ENCODE results near the gene RND3. TPM values are rescaled to one million over a fixed set of nuclear protein-coding genes. Genes with fewer than 3 reads are reported as not detected.

Gene RND3
- total RNA-seq, 1 experiment from 2014 or later = not detected

DNA sequence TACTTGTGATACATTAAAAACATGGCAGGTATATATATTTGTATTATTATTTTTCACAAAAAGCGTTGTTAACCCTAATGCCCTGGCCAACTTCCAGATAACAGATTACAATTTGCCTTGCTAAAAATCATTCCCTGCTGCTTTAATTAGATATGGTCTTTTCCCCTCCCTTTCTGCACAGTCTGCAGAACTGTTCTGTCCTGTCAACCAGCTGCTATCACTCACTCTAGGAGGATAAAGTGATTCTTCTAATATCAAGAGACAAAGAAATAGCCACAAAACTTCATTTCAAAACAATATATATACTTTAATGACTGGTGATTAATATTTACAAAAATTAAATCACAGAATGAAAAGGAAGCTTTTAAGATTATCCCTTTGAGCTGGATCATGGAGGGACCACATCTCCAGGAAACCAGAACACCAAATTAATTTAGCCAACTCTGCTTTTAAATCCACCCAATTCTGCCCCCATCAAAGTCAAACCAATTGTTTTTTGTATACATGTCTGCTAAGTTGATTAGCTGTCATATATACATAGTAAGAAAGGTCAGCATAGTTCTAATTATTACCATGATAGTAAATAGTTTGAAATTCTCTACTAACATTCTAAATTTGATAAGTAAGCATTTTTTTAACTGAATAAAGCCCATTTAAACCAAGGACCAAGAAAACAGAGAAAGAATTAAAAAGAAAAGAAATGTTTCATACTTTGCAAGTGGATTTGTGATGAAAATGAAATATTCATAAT lies 55.7 kb downstream of the RND3 start:
- Histone ChIP-seq H3K4me3 (ENCODE audit: low read length) (no peak overlapping the region), H3K4me2 (ENCODE audit: low read depth, low read length, poor library complexity, severe bottlenecking) (no peak overlapping the region), H3K9me2 (replicated peaks; ENCODE audit: insufficient read depth, low read length) (no peaks in the 10 kb centered on the region), H3K27me3 (ENCODE audit: low read length) (no peaks in the 10 kb centered on the region), H3K9ac (ENCODE audit: low read length) (no peak overlapping the region), H3K4me1 (ENCODE audit: low read length) (no peaks in the 10 kb centered on the region), H3K79me2 (ENCODE audit: low read length) (no peaks in the 10 kb centered on the region), H3K9me3 (ENCODE audit: low read length) (no peaks in the 10 kb centered on the region; the same call in 1 of the 2 replicates), H3K27ac (ENCODE audit: low read length) (no peak overlapping the region), H3K36me3 (ENCODE audit: insufficient read depth, low read length) (no peaks in the 10 kb centered on the region), H4K20me1 (ENCODE audit: insufficient read depth, low read depth, low read length) (no peaks in the 10 kb centered on the region), H2AFZ (ENCODE audit: low read length) (no peak overlapping the region)
- no peak for DNase-seq

DNA sequence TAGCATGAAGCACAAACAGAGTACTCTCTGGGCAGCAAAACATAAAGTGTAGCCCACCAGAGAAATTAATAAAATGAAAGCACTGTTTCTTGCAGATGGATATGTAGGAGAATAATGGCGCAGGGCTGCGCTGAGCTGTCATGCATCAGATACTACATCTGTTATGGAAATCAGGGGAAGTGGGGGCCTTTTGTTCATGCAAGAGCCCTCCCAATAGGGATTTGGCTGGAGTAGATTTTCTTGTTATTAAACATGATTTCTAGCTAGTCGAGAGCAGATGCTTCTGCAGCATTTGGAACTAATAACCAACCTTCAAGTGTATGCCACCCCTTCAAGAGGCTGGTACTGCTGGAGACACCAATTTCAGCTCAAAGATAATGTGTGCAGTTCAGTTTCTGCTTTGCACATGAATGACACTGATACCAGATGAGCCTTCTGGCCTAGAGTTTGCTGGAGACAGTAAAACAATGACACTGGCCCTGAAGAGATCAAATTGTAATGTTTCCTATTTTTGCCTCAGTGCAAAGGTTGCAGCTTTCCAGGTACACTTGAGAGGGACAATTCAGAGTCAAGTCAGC lies 58.0 kb downstream of the RND3 start:
- DNase-seq = no peak
- Histone ChIP-seq H4K20me1 (ENCODE audit: insufficient read depth, low read depth, low read length) (no peaks in the 10 kb centered on the region), H3K27ac (ENCODE audit: low read length) (no peak overlapping the region), H3K4me3 (ENCODE audit: low read length) (no peak overlapping the region), H3K36me3 (ENCODE audit: insufficient read depth, low read length) (no peaks in the 10 kb centered on the region), H3K9ac (ENCODE audit: low read length) (no peak overlapping the region), H3K9me2 (replicated peaks; ENCODE audit: insufficient read depth, low read length) (no peaks in the 10 kb centered on the region), H3K9me3 (ENCODE audit: low read length) (no peaks in the 10 kb centered on the region), H3K79me2 (ENCODE audit: low read length) (no peaks in the 10 kb centered on the region), H2AFZ (ENCODE audit: low read length) (no peak overlapping the region), H3K4me2 (ENCODE audit: low read depth, low read length, poor library complexity, severe bottlenecking) (no peak overlapping the region), H3K27me3 (ENCODE audit: low read length) (no peaks in the 10 kb centered on the region), H3K4me1 (ENCODE audit: low read length) (no peaks in the 10 kb centered on the region)

DNA sequence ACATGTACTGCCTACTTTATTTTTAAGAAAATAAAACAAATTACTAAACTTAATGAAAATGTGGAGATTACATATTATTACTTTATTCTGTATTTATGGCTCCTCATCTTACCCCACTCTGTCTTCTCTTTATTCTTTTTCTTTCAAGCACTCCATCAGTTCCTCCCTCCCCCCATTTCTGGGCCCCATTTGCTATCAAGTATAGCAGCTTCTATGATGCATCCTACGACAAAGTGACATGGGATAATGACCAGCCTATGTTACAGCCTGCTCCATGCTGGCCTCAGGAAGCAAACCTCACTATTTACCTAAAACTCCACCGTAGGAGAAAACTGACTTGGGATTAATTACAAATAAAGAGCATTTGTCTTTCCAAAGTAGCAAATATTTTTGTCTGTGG lies 58.8 kb downstream of the RND3 start:
- H3K9me3 ChIP-seq (ENCODE audit: low read length) = no peaks in the 10 kb centered on the region
- H3K4me1 ChIP-seq (ENCODE audit: low read length) = no peaks in the 10 kb centered on the region
- no peak for DNase-seq
- no peaks in the 10 kb centered on the region for H3K79me2 ChIP-seq (ENCODE audit: low read length)
- no peak overlapping the region for H3K9ac ChIP-seq (ENCODE audit: low read length)
- H3K9me2 ChIP-seq (replicated peaks; ENCODE audit: insufficient read depth, low read length) = no peaks in the 10 kb centered on the region
- no peaks in the 10 kb centered on the region for H3K27me3 ChIP-seq (ENCODE audit: low read length)
- no peaks in the 10 kb centered on the region for H4K20me1 ChIP-seq (ENCODE audit: insufficient read depth, low read depth, low read length)
- H3K36me3 ChIP-seq (ENCODE audit: insufficient read depth, low read length) = no peaks in the 10 kb centered on the region
- no peak overlapping the region for H3K4me3 ChIP-seq (ENCODE audit: low read length)
- H2AFZ ChIP-seq (ENCODE audit: low read length) = no peak overlapping the region
- H3K4me2 ChIP-seq (ENCODE audit: low read depth, low read length, poor library complexity, severe bottlenecking) = no peak overlapping the region
- H3K27ac ChIP-seq (ENCODE audit: low read length) = no peak overlapping the region

DNA sequence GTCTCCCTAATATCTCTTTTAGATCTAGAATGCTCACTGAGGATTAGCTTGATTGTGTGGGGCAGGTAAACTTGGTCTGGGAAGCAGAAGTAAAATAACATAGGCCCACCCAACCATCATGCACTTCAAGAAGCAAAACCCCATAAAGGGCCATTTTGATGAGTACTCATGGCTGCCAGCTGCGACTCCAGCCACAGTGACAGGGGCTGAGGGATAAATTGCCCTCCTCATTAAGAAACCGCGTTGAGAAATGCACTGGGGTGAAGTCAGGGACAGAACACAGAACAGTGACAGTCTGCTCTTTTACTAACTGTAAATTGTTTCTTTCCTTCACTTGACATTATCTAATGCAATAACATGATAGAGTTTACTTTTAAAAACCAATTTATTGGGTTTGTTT lies 60.2 kb downstream of the RND3 start:
- Histone ChIP-seq H3K36me3 (ENCODE audit: insufficient read depth, low read length) (no peaks in the 10 kb centered on the region), H3K9me3 (ENCODE audit: low read length) (0 out of 2 replicates have a peak, but pooled peaks cover under 1% of the 10 kb centered on the region), H4K20me1 (ENCODE audit: insufficient read depth, low read depth, low read length) (no peaks in the 10 kb centered on the region), H3K4me1 (ENCODE audit: low read length) (no peaks in the 10 kb centered on the region), H3K9me2 (replicated peaks; ENCODE audit: insufficient read depth, low read length) (no peaks in the 10 kb centered on the region), H3K9ac (ENCODE audit: low read length) (no peak overlapping the region), H3K27ac (ENCODE audit: low read length) (no peak overlapping the region), H3K4me3 (ENCODE audit: low read length) (no peak overlapping the region), H3K27me3 (ENCODE audit: low read length) (no peaks in the 10 kb centered on the region), H2AFZ (ENCODE audit: low read length) (no peak overlapping the region), H3K79me2 (ENCODE audit: low read length) (no peaks in the 10 kb centered on the region), H3K4me2 (ENCODE audit: low read depth, low read length, poor library complexity, severe bottlenecking) (no peak overlapping the region)
- DNase-seq = no peak

DNA sequence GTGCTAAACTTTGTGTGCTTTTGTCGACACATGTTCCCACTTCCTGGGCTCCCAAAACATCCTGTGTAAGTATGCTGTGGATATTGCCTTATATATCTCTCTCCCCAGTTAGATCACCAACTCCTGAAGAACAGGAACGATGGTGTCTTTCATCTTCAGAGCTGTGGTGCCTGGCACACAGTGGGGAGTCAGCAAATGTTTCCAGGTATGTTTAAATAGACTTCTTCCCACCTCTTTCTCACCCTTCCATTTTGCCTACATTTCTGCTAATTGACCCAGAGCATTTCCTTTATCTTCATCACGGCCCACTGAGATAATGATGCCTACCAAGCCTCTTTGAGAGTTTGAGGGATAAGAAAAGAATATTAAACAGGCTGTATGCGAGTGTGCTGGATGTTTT lies 60.7 kb downstream of the RND3 start:
- H3K9me3 ChIP-seq (ENCODE audit: low read length) = 0 out of 2 replicates have a peak, but pooled peaks cover 5% of the 10 kb centered on the region
- H3K9me2 ChIP-seq (replicated peaks; ENCODE audit: insufficient read depth, low read length) = no peaks in the 10 kb centered on the region
- H2AFZ ChIP-seq (ENCODE audit: low read length) = no peak overlapping the region
- no peak overlapping the region for H3K4me2 ChIP-seq (ENCODE audit: low read depth, low read length, poor library complexity, severe bottlenecking)
- DNase-seq = no peak
- H3K27ac ChIP-seq (ENCODE audit: low read length) = no peak overlapping the region
- H3K4me3 ChIP-seq (ENCODE audit: low read length) = no peak overlapping the region
- no peaks in the 10 kb centered on the region for H4K20me1 ChIP-seq (ENCODE audit: insufficient read depth, low read depth, low read length)
- no peaks in the 10 kb centered on the region for H3K36me3 ChIP-seq (ENCODE audit: insufficient read depth, low read length)
- H3K79me2 ChIP-seq (ENCODE audit: low read length) = no peaks in the 10 kb centered on the region
- H3K4me1 ChIP-seq (ENCODE audit: low read length) = no peaks in the 10 kb centered on the region
- no peaks in the 10 kb centered on the region for H3K27me3 ChIP-seq (ENCODE audit: low read length)
- H3K9ac ChIP-seq (ENCODE audit: low read length) = no peak overlapping the region

DNA sequence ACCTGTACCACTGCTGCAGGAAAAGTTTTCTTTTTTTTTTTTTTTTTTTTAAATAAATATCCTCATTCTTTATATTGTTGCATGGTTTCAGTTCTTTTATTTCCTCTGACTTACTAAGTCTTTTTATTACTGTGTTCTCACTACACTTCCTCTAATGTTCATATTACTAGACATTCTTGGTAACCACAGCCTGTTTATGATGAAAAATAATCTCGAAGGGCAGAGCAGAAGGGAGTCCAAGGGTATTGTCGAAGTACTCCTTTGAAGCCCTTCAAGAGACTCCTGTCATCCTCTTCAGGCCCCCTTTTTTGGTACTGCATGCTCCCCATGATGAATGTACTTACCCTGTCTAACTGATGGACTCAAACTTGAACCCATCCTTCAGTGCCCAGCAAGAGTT lies 61.2 kb downstream of the RND3 start:
- Histone ChIP-seq H3K36me3 (ENCODE audit: insufficient read depth, low read length) (no peaks in the 10 kb centered on the region), H3K9me2 (replicated peaks; ENCODE audit: insufficient read depth, low read length) (no peaks in the 10 kb centered on the region), H3K79me2 (ENCODE audit: low read length) (no peaks in the 10 kb centered on the region), H3K9me3 (ENCODE audit: low read length) (0 out of 2 replicates have a peak, but pooled peaks cover 5% of the 10 kb centered on the region), H3K4me3 (ENCODE audit: low read length) (no peak overlapping the region), H3K4me2 (ENCODE audit: low read depth, low read length, poor library complexity, severe bottlenecking) (no peak overlapping the region), H3K27ac (ENCODE audit: low read length) (no peak overlapping the region), H4K20me1 (ENCODE audit: insufficient read depth, low read depth, low read length) (no peaks in the 10 kb centered on the region), H3K9ac (ENCODE audit: low read length) (no peak overlapping the region), H3K27me3 (ENCODE audit: low read length) (no peaks in the 10 kb centered on the region), H2AFZ (ENCODE audit: low read length) (no peak overlapping the region), H3K4me1 (ENCODE audit: low read length) (no peaks in the 10 kb centered on the region)
- DNase-seq = no peak

DNA sequence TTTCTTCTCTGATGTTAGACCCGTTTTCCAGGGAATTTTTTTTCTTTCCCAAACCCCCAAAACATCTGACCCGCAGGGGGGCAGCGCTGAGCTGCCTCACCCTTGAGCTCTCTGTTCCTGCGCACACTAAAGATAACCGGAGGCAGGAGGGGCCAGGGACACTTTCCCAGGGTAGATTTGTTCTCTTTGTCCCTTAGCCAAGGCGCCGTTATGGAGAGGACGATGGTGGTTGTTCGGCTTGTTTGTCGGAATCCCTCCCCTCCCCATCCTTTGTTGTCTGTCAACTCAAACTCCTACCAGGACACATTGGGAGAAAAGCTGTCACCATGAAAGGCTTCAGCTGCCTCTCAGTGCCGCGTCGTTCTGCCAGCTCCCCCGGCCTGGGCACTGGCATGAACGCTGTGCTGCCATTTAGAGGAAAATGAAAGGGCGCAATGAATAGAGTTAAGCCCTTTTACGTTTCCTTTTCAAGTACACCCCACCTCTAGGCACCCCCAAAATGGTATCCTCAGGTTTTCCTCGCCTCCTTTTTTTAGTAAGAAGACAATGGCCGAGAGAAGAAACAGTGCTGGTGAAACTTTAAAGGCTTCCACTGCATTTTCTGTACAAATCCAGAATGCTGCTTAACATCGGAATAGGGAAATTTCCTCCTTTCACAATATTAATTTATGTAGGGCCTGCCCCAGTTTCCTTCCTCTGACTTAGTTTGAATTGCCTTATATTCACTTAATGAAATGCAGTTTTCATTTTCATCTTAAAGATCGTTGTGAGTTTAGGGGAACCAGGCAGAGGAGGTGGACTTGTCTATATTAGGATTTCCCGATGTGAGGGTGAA lies 62.1 kb downstream of the RND3 start:
- Histone ChIP-seq H3K9me3 (ENCODE audit: low read length) (0 out of 2 replicates have a peak, but pooled peaks cover 5% of the 10 kb centered on the region), H3K79me2 (ENCODE audit: low read length) (no peaks in the 10 kb centered on the region), H3K4me1 (ENCODE audit: low read length) (no peaks in the 10 kb centered on the region), H3K9me2 (replicated peaks; ENCODE audit: insufficient read depth, low read length) (no peaks in the 10 kb centered on the region), H3K27me3 (ENCODE audit: low read length) (no peaks in the 10 kb centered on the region), H3K9ac (ENCODE audit: low read length) (no peak overlapping the region), H2AFZ (ENCODE audit: low read length) (no peak overlapping the region), H3K36me3 (ENCODE audit: insufficient read depth, low read length) (no peaks in the 10 kb centered on the region), H3K4me3 (ENCODE audit: low read length) (no peak overlapping the region), H3K27ac (ENCODE audit: low read length) (no peak overlapping the region), H4K20me1 (ENCODE audit: insufficient read depth, low read depth, low read length) (no peaks in the 10 kb centered on the region), H3K4me2 (ENCODE audit: low read depth, low read length, poor library complexity, severe bottlenecking) (no peak overlapping the region)
- DNase-seq = no peak

DNA sequence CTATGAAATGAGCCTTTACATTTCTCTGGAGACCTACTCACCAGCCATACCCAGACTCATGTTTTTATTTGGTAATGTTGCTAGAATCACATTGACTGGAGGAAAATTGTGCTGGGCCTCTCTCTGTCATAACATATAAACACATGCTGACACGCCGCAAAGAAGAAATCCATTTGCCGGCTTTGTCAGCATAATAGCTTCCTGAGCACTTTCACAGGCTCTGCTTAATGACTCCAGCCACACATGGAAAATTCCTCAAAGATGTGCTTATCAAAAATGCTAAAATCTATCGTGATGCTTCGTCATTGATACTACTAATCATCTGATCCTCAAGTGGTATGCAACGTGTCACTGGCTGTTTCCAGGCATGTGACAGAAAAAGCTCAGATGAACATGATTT lies 63.1 kb downstream of the RND3 start:
- no peak overlapping the region for H3K4me3 ChIP-seq (ENCODE audit: low read length)
- H2AFZ ChIP-seq (ENCODE audit: low read length) = no peak overlapping the region
- no peak overlapping the region for H3K27ac ChIP-seq (ENCODE audit: low read length)
- no peak overlapping the region for H3K9ac ChIP-seq (ENCODE audit: low read length)
- H3K9me3 ChIP-seq (ENCODE audit: low read length) = 0 out of 2 replicates have a peak, but pooled peaks cover 5% of the 10 kb centered on the region
- H3K27me3 ChIP-seq (ENCODE audit: low read length) = no peaks in the 10 kb centered on the region
- H3K36me3 ChIP-seq (ENCODE audit: insufficient read depth, low read length) = no peaks in the 10 kb centered on the region
- no peak for DNase-seq
- no peaks in the 10 kb centered on the region for H3K79me2 ChIP-seq (ENCODE audit: low read length)
- no peak overlapping the region for H3K4me2 ChIP-seq (ENCODE audit: low read depth, low read length, poor library complexity, severe bottlenecking)
- H3K4me1 ChIP-seq (ENCODE audit: low read length) = no peaks in the 10 kb centered on the region
- no peaks in the 10 kb centered on the region for H3K9me2 ChIP-seq (replicated peaks; ENCODE audit: insufficient read depth, low read length)
- no peaks in the 10 kb centered on the region for H4K20me1 ChIP-seq (ENCODE audit: insufficient read depth, low read depth, low read length)
